Ovary (tissue), 3 donors: ENCODE results near the gene MTRFR.

Experiments used
- CTCF ChIP-seq, 3 donors: fragments of 450-650 bp in 2 of 3; fragments of 200-600 bp in 1 of 3; IDR thresholded peaks; one replicate each; pipeline versions ENCODE4 v1.5.1 to v1.8.0; 2016 to 2022; ENCODE audit warnings: antibody characterized with exemption in 3 of 3, mild to moderate bottlenecking in 1 of 3
- EP300 ChIP-seq: sonication (generic); formaldehyde crosslinking; IDR thresholded peaks from one replicate; pipeline ENCODE4 v1.6.1; 2017; ENCODE audit warnings: antibody characterized with exemption
- POLR2A ChIP-seq: fragments of 450-650 bp; IDR thresholded peaks from one replicate; pipeline ENCODE4 v1.6.1; 2017; ENCODE audit warnings: antibody characterized with exemption, mild to moderate bottlenecking, moderate library complexity
- donor health status: DM: no; HTN: no; CAD: no.

- TF ChIP-seq CTCF (IDR thresholded peaks at IDR 0.05) (no peak), EP300 (no peak), POLR2A (no peak)
These were observed 9.1 kb downstream of the MTRFR start for GRCh38 chr12:123242116-123242904.
